ENCODE results near the gene CELF3.

DNA sequence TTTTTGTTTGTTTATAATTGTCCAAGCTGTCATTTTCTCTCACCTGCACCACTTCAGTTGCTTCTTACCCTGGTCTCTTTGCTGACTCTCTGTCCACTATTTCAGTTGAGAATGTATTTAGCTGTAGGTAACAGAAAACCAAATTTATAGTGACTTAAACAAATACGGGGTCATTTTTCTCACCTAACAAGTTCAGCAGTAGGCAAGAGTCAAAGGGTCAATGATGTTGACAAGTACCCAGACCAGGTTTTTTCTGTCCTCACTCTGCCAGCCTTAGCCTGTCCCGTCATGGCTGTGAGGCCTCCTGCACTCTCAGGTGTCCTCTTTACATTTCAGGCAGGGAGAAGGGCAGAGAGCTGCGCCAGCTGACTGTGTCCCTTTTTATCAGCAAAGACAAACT is 16.5 kb upstream of the CELF3 start:
- TF ChIP-seq, protein P1, sequence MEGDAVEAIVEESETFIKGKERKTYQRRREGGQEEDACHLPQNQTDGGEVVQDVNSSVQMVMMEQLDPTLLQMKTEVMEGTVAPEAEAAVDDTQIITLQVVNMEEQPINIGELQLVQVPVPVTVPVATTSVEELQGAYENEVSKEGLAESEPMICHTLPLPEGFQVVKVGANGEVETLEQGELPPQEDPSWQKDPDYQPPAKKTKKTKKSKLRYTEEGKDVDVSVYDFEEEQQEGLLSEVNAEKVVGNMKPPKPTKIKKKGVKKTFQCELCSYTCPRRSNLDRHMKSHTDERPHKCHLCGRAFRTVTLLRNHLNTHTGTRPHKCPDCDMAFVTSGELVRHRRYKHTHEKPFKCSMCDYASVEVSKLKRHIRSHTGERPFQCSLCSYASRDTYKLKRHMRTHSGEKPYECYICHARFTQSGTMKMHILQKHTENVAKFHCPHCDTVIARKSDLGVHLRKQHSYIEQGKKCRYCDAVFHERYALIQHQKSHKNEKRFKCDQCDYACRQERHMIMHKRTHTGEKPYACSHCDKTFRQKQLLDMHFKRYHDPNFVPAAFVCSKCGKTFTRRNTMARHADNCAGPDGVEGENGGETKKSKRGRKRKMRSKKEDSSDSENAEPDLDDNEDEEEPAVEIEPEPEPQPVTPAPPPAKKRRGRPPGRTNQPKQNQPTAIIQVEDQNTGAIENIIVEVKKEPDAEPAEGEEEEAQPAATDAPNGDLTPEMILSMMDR (IDR thresholded peaks at IDR 0.05; ENCODE audit: low read depth, low read length), result no peak
- no peak for TF ChIP-seq EZH2phosphoT487 (IDR thresholded peaks at IDR 0.05; ENCODE audit: low read depth)

Data from OCI-LY3 (cell line).